GM12878 (cell line): ENCODE measurements around the gene FDX1. TPM values are rescaled to one million over a fixed set of nuclear protein-coding genes. Genes with fewer than 3 reads are reported as not detected.
A peak's percentile ranks its signal among the peaks of the same experiment; 100 is the strongest.

Experiments
- ATAC-seq: fragments of 200-7000 bp; cut with Tn5 transposase; 3 replicates; pipeline ENCODE4 v1.9.1; 2020; ENCODE audit warnings: mild to moderate bottlenecking, moderate library complexity
- BruUV-seq: library from RNA; stranded (reverse); fragments of 400-500 nt; replicated peaks from 2 replicates; lab custom pipeline; 2021; lab: Mats Ljungman, UMichigan
- CTCF ChIA-PET: fragments of 300-600 bp; sonication (Branson Sonifier 250); formaldehyde crosslinking; extraction: SDS; loops from one replicate; lab custom pipeline; 2021; ENCODE audit warnings: inconsistent platforms; lab: Yijun Ruan, JAX
- POLR2A ChIA-PET: fragments of 350-600 bp; formaldehyde crosslinking; extraction: SDS; loops from one replicate; lab custom pipeline; 2021; ENCODE audit warnings: inconsistent platforms; lab: Charles Lee
- RAD21 ChIA-PET: fragments of 300-600 bp; sonication (Branson Sonifier 250); formaldehyde crosslinking; loops from one replicate; lab custom pipeline; 2023; ENCODE audit warnings: antibody characterized with exemption; ENCODE audit not compliant: unreplicated experiment; lab: Charles Lee
- SMC1A ChIA-PET: fragments of 300-600 bp; sonication (Branson Sonifier 250); formaldehyde crosslinking; loops from one replicate; lab custom pipeline; 2023; ENCODE audit not compliant: unreplicated experiment, uncharacterized antibody; lab: Charles Lee
- DNase-seq: peaks from one replicate; pipeline ENCODE4 v3.0.0-alpha.2; 2011; ENCODE audit warnings: low read depth, low spot score
- FAIRE-seq: peaks from 3 replicates; lab custom pipeline; 2011; peaks lifted over from hg19 to GRCh38; lab: Jason Lieb, UNC
- H2AFZ ChIP-seq: 2 replicates; pipeline ENCODE4 v1.6.0; 2011; ENCODE audit warnings: low read depth, low read length, control low read depth; ENCODE audit not compliant: control insufficient read depth
- H3K27ac ChIP-seq: 2 replicates; pipeline ENCODE4 v1.5.1; 2011; ENCODE audit warnings: control low read depth; ENCODE audit not compliant: control insufficient read depth, insufficient read depth
- H3K27me3 ChIP-seq, 2 experiments: replicated peaks in 1 of 2; 2 replicates each; pipeline versions ENCODE4 v1.6.0 to v1.6.1; 2011; ENCODE audit warnings: low read length in 1 of 2; ENCODE audit not compliant: control insufficient read depth in 2 of 2, insufficient read depth in 2 of 2
- H3K36me3 ChIP-seq, 2 experiments: 2 replicates each; pipeline ENCODE4 v1.5.1; 2011; ENCODE audit warnings: low read length in 1 of 2; ENCODE audit not compliant: control insufficient read depth in 2 of 2, insufficient read depth in 2 of 2
- H3K4me1 ChIP-seq: 2 replicates; pipeline ENCODE4 v1.6.1; 2011; ENCODE audit warnings: mild to moderate bottlenecking, low read length, moderate library complexity, mixed read lengths; ENCODE audit not compliant: control insufficient read depth, insufficient read depth
- H3K4me2 ChIP-seq: 2 replicates; pipeline ENCODE4 v1.6.0; 2011; ENCODE audit warnings: control low read depth; ENCODE audit not compliant: control insufficient read depth, insufficient read depth
- H3K4me3 ChIP-seq: fragments of 200-600 bp; sonication (generic); 2 replicates; pipeline ENCODE4 v1.5.1; 2016
- H3K79me2 ChIP-seq: 2 replicates; pipeline ENCODE4 v1.6.0; 2011; ENCODE audit warnings: low read length; ENCODE audit not compliant: control insufficient read depth, insufficient read depth
- H3K9ac ChIP-seq: 2 replicates; pipeline ENCODE4 v1.8.0; 2011; ENCODE audit warnings: low read length, control low read depth, mixed read lengths; ENCODE audit not compliant: control insufficient read depth, insufficient read depth
- H3K9me3 ChIP-seq: replicated peaks from 3 replicates; pipeline ENCODE4 v1.5.1; 2011; ENCODE audit warnings: mild to moderate bottlenecking, low read length; ENCODE audit not compliant: control insufficient read depth, insufficient read depth
- H4K20me1 ChIP-seq: 2 replicates; pipeline ENCODE4 v1.6.0; 2011; ENCODE audit not compliant: control insufficient read depth, insufficient read depth
- BMI1 ChIP-seq: fragments of 450-650 bp; IDR thresholded peaks from 2 replicates; pipeline ENCODE4 v1.6.1; 2016; ENCODE audit warnings: mild to moderate bottlenecking, moderate library complexity, borderline replicate concordance
- RAD21 ChIP-seq: IDR thresholded peaks from 2 replicates; pipeline ENCODE4 v1.6.1; 2011; ENCODE audit warnings: mild to moderate bottlenecking, low read depth, low read length, moderate library complexity; ENCODE audit not compliant: insufficient read depth
- SMC3 ChIP-seq: IDR thresholded peaks from 2 replicates; pipeline ENCODE4 v1.6.1; 2011; ENCODE audit warnings: low read length, improper control_type of control experiment, borderline replicate concordance
- whole genome bisulfite sequencing: methylation state at CpG from one replicate; pipeline ENCODE4 v1.1.6; 2016; ENCODE audit warnings: low lambda C conversion rate; ENCODE audit not compliant: insufficient replicate concordance, insufficient coverage; ENCODE audit errors: missing lambda C conversion rate; 5-methylcytosine and 5-hydroxymethylcytosine counted together
- in situ Hi-C: fragments of 300-500 bp; cut with MboI; formaldehyde crosslinking; loops from 9 replicates; pipeline ENCODE4 v1.14.3; 2018; ENCODE audit warnings: mixed read lengths
- intact Hi-C: fragments of 100-400 bp; cut with micrococcal nuclease; formaldehyde crosslinking; loops from one replicate; pipeline ENCODE4 v1.14.2; 2022; ENCODE audit not compliant: unreplicated experiment
- polyA plus RNA-seq, 11 experiments: library from polyadenylated mRNA; depleted of rRNA in 4 of 11; unstranded in 6 of 11; stranded (reverse) in 5 of 11; fragments of >200 nt; fragmentation: Nextera tagmentation in 4 of 11; fragmentation: Illumina TruSeq in 1 of 11; extraction: Ambion mirVana in 4 of 11; extraction: Trizol in 1 of 11; gene quantifications; 1 replicate in 1 of 11; 2 replicates in 10 of 11; pipeline versions ENCODE4 v1.2.1 to v1.2.3, GENCODE V29; 2011 to 2016; ENCODE audit warnings: inconsistent platforms in 2 of 11, missing spikeins in 2 of 11, low read depth in 1 of 11
- total RNA-seq, 4 experiments: library from RNA; depleted of rRNA in 3 of 4; stranded (reverse); fragments of >200 nt in 3 of 4; fragmentation: Illumina TruSeq in 1 of 4; extraction: Trizol in 1 of 4; gene quantifications; 2 replicates each; pipeline versions ENCODE4 v1.2.1 to v1.2.3, GENCODE V29; 2013 to 2021
- TF ChIP-seq, protein P1 (sequence below), 3 experiments: IDR thresholded peaks in 2 of 3; conservative IDR thresholded peaks in 1 of 3; 2 replicates each; pipeline ENCODE4 v1.5.1; 2011; ENCODE audit warnings: low read depth in 3 of 3, low read length in 3 of 3, mild to moderate bottlenecking in 3 of 3, control low read depth in 2 of 3, moderate library complexity in 2 of 3, inconsistent platforms in 1 of 3, mixed read lengths in 1 of 3; ENCODE audit not compliant: control insufficient read depth in 2 of 3, insufficient read depth in 1 of 3; ENCODE audit errors: extremely low read depth in 1 of 3

The FDX1 gene
- total and polyA plus RNA-seq, 10 of the 15 experiments (the other 5 are each of a cell fraction or from before 2014, with no cell fraction given) = 3.9 to 20.3 (median 8.1) TPM

DNA sequence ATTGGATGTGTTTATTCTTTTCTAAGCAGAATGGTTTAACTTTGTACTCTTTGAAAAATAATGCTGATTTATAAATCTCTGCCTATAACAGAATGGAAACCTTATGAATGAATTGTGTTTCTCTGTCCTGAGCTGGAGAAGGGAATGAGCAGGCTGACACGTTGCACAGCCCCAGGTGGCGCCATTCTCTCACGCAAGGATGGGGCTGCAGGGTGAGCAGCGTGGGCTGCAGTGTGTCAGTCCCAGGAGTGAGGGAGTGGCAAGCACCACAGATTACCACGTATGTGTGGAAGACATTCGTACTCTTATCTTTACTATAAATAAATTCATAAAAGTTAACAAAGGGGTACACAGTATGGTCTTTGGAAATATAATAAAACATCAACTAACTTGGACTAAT is 33.4 kb downstream of the FDX1 start:
- ChIA-PET POLR2A (no interaction called here), RAD21 (interaction anchor here (1.3 to 2.0 kb wide), 2 partner anchors 12 to 767 kb away, joined by 4 read pairs; no protein-coding TSS in a partner anchor), SMC1A (interaction anchor here (1.0 to 3.9 kb wide), 3 partner anchors 9 to 772 kb away, joined by 3 to 11 read pairs (median 4); no protein-coding TSS in a partner anchor), CTCF (interaction anchor here (1.2 to 2.5 kb wide), 2 partner anchors 767 to 961 kb away, joined by 4 to 17 read pairs; no protein-coding TSS in a partner anchor)
- 50% methylated on average over 6 of the region's 6 CpGs for WGBS
- in situ Hi-C loops (no loop called here), intact Hi-C loops (loop anchor here (5.0 kb wide), 1 partner anchor 769 kb away; no protein-coding TSS in a partner anchor)
- ATAC-seq (peak; percentile 79), FAIRE-seq (no peak), DNase-seq (no peak)
- no TSS peak for BruUV-seq
- Histone ChIP-seq H4K20me1 (no peaks in the 10 kb centered on the region), H3K27ac (no peak overlapping the region), H3K36me3 (no peaks in the 10 kb centered on the region; a peak in 1 of 4 replicates), H3K4me2 (no peak overlapping the region), H3K4me3 (no peak overlapping the region), H3K4me1 (no peaks in the 10 kb centered on the region), H2AFZ (no peak overlapping the region), H3K9me3 (no peaks in the 10 kb centered on the region), H3K9ac (no peak overlapping the region), H3K79me2 (no peaks in the 10 kb centered on the region), H3K27me3 (no peaks in the 10 kb centered on the region)
- TF ChIP-seq, protein P1, sequence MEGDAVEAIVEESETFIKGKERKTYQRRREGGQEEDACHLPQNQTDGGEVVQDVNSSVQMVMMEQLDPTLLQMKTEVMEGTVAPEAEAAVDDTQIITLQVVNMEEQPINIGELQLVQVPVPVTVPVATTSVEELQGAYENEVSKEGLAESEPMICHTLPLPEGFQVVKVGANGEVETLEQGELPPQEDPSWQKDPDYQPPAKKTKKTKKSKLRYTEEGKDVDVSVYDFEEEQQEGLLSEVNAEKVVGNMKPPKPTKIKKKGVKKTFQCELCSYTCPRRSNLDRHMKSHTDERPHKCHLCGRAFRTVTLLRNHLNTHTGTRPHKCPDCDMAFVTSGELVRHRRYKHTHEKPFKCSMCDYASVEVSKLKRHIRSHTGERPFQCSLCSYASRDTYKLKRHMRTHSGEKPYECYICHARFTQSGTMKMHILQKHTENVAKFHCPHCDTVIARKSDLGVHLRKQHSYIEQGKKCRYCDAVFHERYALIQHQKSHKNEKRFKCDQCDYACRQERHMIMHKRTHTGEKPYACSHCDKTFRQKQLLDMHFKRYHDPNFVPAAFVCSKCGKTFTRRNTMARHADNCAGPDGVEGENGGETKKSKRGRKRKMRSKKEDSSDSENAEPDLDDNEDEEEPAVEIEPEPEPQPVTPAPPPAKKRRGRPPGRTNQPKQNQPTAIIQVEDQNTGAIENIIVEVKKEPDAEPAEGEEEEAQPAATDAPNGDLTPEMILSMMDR (IDR thresholded peaks at IDR 0.05 in 2 of 3, conservative IDR thresholded peaks at IDR 0.05 in 1 of 3; ENCODE audit: control insufficient read depth in 2 of 3, extremely low read depth in 1 of 3, insufficient read depth in 1 of 3, low read depth in 3 of 3, low read length in 3 of 3) = peak; percentile 29 to 43 (median 42); a peak in 5 of 6 replicates
- peak; percentile 33; the same call in 1 of the 2 replicates for TF ChIP-seq SMC3
- peak; percentile 54 for TF ChIP-seq RAD21
- no peak for TF ChIP-seq BMI1
